Thoracic aorta (tissue), 2 donors: ENCODE measurements around the gene ATF5. TPM values are rescaled to one million over a fixed set of nuclear protein-coding genes. Genes with fewer than 3 reads are reported as not detected.
"Not testable (repeated sequence)": the region's sequence is repeated elsewhere in the genome, so short reads cannot be mapped to it uniquely, and the experiment has no call there.

Source experiments
- ATAC-seq: fragments of 150-250 bp; one replicate; pipeline ENCODE4 v1.8.0; 2017; ENCODE audit warnings: low read depth; ENCODE audit not compliant: insufficient number of reproducible peaks, low FRiP score
- DNase-seq: peaks from one replicate; pipeline ENCODE4 v3.0.0-alpha.2; 2020; ENCODE audit warnings: low spot score
- H3K27ac ChIP-seq, 2 donors: fragments of 200-600 bp; sonication (generic); 1 replicate in 1 of 2; 2 replicates in 1 of 2; pipeline ENCODE4 v1.5.1; 2016; ENCODE audit warnings: mild to moderate bottlenecking in 2 of 2, moderate library complexity in 2 of 2
- H3K27me3 ChIP-seq: fragments of 200-600 bp; sonication (generic); replicated peaks from 2 replicates; pipeline ENCODE4 v1.6.0; 2016; ENCODE audit warnings: mild to moderate bottlenecking; ENCODE audit not compliant: insufficient read depth
- H3K36me3 ChIP-seq: fragments of 200-600 bp; sonication (generic); one replicate; pipeline ENCODE4 v1.5.1; 2016
- H3K4me1 ChIP-seq, 2 donors: fragments of 200-600 bp; sonication (generic); 1 replicate in 1 of 2; 2 replicates in 1 of 2; pipeline versions ENCODE4 v1.5.1 to v1.6.0; 2016; ENCODE audit warnings: low read depth in 2 of 2, mild to moderate bottlenecking in 1 of 2; ENCODE audit not compliant: control insufficient read depth in 1 of 2
- H3K4me3 ChIP-seq: fragments of 200-600 bp; sonication (generic); 2 replicates; pipeline ENCODE4 v1.5.1; 2016; ENCODE audit warnings: mild to moderate bottlenecking
- H3K9me3 ChIP-seq: fragments of 200-600 bp; sonication (generic); 2 replicates; pipeline ENCODE4 v1.5.1; 2016
- total RNA-seq, 2 donors: library from RNA; depleted of rRNA; stranded (reverse); fragments of >200 nt; gene quantifications; one replicate each; pipeline versions ENCODE4 v1.1.0 to v1.2.3, GENCODE V29; 2016
- TF ChIP-seq, protein P1 (sequence below): fragments of 200-600 bp; sonication (generic); IDR thresholded peaks from one replicate; pipeline ENCODE4 v1.5.1; 2019; ENCODE audit warnings: antibody characterized with exemption

ATF5 gene
- total RNA-seq, 2 donors from 2014 or later: 8.4 to 9.8 TPM

DNA sequence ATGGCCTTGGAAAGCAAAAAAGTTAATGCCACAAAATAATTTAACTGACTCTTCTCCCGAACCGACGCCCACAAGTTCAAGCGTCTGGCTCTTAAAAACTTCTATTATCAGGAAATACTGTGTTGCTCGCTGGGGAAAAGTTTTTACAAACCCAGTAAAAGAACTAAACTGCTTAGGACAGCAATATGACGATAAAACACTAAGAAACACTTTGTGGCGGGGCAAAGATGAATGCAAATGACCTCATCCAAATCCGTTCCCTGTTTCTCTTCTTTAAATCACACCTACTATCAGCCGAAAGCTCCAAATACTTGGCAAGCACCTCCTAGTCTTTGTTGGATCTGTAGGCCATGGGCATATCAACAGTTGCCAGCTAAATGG is 27.1 kb downstream of the ATF5 start:
- DNase-seq (no peak), ATAC-seq (no peak)
- TF ChIP-seq, protein P1, sequence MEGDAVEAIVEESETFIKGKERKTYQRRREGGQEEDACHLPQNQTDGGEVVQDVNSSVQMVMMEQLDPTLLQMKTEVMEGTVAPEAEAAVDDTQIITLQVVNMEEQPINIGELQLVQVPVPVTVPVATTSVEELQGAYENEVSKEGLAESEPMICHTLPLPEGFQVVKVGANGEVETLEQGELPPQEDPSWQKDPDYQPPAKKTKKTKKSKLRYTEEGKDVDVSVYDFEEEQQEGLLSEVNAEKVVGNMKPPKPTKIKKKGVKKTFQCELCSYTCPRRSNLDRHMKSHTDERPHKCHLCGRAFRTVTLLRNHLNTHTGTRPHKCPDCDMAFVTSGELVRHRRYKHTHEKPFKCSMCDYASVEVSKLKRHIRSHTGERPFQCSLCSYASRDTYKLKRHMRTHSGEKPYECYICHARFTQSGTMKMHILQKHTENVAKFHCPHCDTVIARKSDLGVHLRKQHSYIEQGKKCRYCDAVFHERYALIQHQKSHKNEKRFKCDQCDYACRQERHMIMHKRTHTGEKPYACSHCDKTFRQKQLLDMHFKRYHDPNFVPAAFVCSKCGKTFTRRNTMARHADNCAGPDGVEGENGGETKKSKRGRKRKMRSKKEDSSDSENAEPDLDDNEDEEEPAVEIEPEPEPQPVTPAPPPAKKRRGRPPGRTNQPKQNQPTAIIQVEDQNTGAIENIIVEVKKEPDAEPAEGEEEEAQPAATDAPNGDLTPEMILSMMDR: no peak
- Histone ChIP-seq H3K27ac (no peak overlapping the region), H3K4me1 (peaks cover 27 to 43% of the 10 kb centered on the region in 2 donors), H3K4me3 (no peak overlapping the region), H3K36me3 (no peaks in the 10 kb centered on the region), H3K9me3 (no peaks in the 10 kb centered on the region), H3K27me3 (no peaks in the 10 kb centered on the region)

DNA sequence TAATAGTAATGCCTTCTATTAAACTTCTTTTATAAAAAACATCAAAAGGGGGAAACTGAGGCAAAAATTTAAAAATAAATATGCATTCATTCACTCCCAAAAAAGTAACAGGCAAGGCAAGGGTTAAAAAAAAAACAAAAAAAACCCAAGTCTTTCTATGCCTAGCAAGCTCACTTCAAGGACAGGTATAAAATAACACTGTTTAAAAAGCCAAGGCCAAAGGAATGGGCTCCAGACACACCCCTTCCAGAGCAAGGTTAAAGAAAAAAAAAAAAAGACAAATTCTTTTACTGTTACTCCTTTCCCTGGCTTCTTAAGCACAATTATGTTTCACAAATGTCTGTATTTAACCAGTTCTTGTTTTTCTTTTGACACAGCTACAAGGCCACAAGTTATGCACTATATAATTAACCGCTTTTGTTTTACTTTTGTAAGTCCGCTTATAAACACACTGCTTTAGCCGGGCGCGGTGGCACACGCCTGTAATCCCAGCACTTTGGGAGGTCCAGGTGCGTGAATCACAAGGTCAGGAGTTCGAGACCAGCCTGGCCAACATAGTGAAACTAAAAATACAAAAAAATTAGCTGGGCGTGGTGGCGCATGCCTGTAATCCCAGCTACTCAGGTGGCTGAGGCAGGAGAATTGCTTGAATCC is 28.4 kb downstream of the ATF5 start:
- TF ChIP-seq, protein P1: no peak
- Histone ChIP-seq H3K27ac (no peak overlapping the region), H3K9me3 (no peaks in the 10 kb centered on the region), H3K27me3 (no peaks in the 10 kb centered on the region), H3K4me3 (no peak overlapping the region), H3K4me1 (peaks cover 24 to 30% of the 10 kb centered on the region in 2 donors), H3K36me3 (no peaks in the 10 kb centered on the region)
- no peak for DNase-seq
- ATAC-seq: no peak

DNA sequence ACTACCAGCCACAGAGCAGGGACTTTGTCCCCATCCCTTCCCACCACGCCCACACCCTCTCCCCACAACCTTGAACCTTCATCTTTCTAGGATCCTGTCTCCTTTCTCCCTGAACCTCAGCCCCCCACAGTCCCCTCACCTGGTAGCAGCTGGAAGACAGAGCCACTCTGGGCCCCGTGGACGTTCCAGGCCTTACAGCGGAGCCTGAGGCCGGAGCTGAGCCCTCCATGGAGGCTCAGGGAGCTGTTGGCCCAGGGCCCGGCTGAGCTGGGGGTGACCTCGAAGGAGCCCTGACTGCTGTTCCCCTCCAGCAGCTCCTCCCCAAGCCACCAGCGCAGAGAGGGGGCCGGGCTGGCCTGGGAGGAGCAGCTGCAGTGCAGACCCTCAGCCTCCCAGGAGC is 29.1 kb downstream of the ATF5 start:
- not testable (repeated sequence) for ATAC-seq, H3K27me3 ChIP-seq, H3K36me3 ChIP-seq, DNase-seq, H3K4me3 ChIP-seq, H3K9me3 ChIP-seq, H3K27ac ChIP-seq
- peaks cover 20 to 23% of the 10 kb centered on the region in 2 donors for H3K4me1 ChIP-seq

DNA sequence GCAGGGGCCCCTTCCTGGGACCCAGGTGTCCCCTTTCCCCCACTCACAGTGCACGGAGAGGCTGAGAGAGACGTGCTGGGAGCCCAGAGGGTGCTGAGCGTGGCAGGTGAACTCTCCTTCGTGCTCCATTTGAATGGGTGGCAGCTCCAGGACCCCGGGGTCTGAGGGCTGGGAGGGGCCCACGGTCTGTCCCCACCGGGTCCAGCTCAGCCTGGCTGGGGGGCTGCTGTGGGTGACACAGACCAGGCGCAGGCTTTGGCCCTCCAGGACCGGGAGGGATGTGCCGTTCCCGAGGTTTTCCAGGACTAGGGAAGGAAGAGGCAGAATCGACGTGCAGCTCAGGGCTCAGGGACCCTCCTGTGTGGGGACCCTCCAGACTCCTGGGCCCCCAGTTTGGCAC is 29.6 kb downstream of the ATF5 start:
- peaks cover 17 to 20% of the 10 kb centered on the region in 2 donors for H3K4me1 ChIP-seq

DNA sequence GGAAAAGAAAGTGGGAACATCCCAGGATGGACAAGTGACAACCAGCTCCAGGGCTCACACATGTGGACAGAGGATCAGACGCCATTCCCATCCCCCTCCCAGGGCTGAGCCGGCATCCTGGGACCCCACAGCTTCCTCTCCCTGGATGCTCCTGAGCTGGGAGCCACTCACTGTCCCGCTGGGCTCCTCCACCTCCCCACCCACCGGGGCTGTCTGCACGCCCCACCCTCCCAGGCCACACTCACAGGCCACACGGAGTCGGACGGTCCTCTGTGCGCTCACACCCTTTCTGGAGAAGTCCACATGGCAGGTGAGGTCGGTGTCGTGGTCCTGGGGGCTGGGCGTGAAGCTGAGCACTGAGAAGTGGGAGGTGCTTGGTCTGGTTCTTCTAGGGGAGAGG is 30.9 kb downstream of the ATF5 start:
- not testable (repeated sequence) for H3K4me3 ChIP-seq, H3K27me3 ChIP-seq, ATAC-seq, H3K4me1 ChIP-seq, H3K36me3 ChIP-seq, H3K9me3 ChIP-seq, DNase-seq, H3K27ac ChIP-seq

More for the DNA sequence above, 29.6 kb downstream of the ATF5 start:
- not testable (repeated sequence) for ATAC-seq, H3K27me3 ChIP-seq, DNase-seq, H3K4me3 ChIP-seq, H3K9me3 ChIP-seq, H3K27ac ChIP-seq, H3K36me3 ChIP-seq

DNA sequence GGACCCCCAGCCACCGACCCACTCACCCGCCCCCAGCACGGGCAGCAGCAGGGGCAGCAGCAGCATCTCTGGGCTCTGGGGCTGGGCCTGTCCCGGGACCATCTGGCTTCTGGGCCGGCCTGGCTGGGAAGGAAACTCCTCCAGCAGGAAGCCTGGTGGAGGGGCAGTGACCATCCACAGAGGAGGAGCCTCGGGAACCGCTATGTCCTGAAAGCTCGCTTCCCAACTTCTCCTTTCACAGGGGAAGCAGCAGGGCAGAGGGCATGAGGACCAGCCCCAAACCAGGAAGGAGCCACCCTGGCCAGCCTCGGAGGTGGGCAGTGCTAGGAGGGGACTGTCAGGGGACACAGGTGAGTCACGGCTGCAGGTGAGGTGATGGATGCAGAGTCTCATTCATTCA is 32.0 kb downstream of the ATF5 start, which contains the start of gene SIGLEC11:
TSS of gene SIGLEC11 (minus strand) at position 193 of the 400 bp plus-strand sequence. CDS start at position 102, 91 bp downstream.
- ATAC-seq, H3K4me1 ChIP-seq, H3K36me3 ChIP-seq, H3K27ac ChIP-seq, H3K27me3 ChIP-seq, H3K9me3 ChIP-seq, H3K4me3 ChIP-seq, DNase-seq: not testable (repeated sequence)

DNA sequence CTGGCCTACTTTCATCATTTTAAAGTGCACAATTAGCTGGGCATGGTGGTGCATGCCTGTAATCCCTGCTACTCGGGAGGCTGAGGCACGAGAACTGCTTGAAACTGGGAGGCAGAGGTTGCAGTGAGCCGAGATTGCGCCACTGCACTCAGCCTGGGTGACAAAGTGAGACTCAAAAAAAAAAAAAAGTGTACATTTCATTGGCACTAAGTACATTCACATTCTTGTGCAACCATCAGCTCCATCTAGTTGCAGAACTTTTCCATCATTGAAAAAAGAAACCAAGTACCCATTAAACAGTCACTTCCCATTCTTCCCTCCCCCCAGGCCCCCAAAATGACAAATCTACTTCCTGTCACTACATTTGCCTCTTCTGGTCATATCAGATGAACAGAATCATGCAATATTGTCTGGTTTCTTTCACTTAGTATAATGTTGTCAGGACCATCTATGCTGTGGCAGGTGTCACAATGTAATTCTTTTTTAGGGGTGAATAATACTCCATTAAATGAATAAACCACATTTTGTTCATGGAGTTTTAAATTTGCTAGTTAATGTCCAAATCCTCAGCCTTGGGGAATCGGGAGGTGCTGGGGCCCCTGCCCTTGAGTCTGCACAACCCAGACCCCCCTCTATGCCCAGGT is 39.4 kb downstream of the ATF5 start:
- ATAC-seq (no peak), DNase-seq (no peak)
- no peaks in the 10 kb centered on the region for H3K36me3 ChIP-seq
- H3K4me3 ChIP-seq: no peak overlapping the region
- TF ChIP-seq, protein P1: no peak
- H3K27me3 ChIP-seq: no peaks in the 10 kb centered on the region
- H3K9me3 ChIP-seq: no peaks in the 10 kb centered on the region
- H3K4me1 ChIP-seq: no peaks in the 10 kb centered on the region
- H3K27ac ChIP-seq: no peak overlapping the region

DNA sequence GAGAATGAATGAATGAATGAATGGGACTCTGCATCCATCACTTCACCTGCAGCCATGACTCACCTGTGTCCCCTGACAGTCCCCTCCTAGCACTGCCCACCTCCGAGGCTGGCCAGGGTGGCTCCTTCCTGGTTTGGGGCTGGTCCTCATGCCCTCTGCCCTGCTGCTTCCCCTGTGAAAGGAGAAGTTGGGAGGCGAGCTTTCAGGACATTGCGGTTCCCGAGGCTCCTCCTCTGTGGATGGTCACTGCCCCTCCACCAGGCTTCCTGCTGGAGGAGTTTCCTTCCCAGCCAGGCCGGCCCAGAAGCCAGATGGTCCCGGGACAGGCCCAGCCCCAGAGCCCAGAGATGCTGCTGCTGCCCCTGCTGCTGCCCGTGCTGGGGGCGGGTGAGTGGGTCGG is 40.4 kb downstream of the ATF5 start:
- H3K9me3 ChIP-seq, ATAC-seq, H3K4me1 ChIP-seq, H3K27ac ChIP-seq, H3K36me3 ChIP-seq, H3K27me3 ChIP-seq, H3K4me3 ChIP-seq, DNase-seq: not testable (repeated sequence)
